Measurements from ENCODE around the gene IZUMO3.
"Not testable (repeated sequence)": the region's sequence is repeated elsewhere in the genome, so short reads cannot be mapped to it uniquely, and the experiment has no call there.

Gene IZUMO3

DNA sequence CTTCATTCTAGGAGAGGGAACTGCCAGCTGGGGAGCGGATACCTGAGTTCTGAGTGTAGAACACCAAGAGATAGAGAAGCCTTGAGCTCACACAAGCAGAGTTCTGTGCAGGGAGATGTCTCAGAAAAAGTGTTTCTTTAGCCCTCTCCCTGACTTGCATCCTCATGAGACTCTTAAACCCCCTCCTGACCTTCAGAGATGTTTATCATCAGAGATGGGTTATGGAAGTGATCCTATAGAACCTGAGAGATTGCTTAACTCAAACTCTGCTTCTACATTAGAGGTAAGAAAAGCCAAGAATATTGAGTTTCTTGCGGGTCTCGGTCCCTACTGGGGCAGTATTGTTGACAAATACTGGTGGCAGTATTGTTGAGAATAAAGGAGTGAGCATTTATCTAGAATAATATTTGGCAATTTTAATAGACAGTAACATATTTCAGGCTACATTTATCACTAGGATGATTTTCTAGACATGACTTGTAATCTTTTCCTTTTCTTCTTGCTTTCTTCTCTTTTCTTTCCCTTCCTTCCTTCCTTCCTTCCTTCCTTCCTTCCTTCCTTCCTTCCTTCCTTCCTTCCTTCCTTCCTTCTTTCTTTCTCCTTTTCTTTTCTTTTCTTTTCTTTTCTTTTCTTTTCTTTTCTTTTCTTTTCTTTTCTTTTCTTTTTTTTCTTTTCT lies at the start of gene IZUMO3:
Gene IZUMO3 (minus strand): TSS at position 51 of the 676 bp plus-strand sequence. CDS start 248 bp downstream, outside the sequence.
- H3K27ac Mint-ChIP-seq: no peak within 1 kb of the TSS
- H3K27me3 Mint-ChIP-seq (ENCODE audit: low read depth): no peaks in the 10 kb centered on the region
- H3K9me3 Mint-ChIP-seq: peaks cover 49% of the 10 kb centered on the region
- H3K4me3 Mint-ChIP-seq: no peak within 1 kb of the TSS
- no peaks in the 10 kb centered on the region for H3K36me3 Mint-ChIP-seq (ENCODE audit: low read depth)
- H3K4me1 Mint-ChIP-seq (ENCODE audit: low read depth): no peaks in the 10 kb centered on the region

DNA sequence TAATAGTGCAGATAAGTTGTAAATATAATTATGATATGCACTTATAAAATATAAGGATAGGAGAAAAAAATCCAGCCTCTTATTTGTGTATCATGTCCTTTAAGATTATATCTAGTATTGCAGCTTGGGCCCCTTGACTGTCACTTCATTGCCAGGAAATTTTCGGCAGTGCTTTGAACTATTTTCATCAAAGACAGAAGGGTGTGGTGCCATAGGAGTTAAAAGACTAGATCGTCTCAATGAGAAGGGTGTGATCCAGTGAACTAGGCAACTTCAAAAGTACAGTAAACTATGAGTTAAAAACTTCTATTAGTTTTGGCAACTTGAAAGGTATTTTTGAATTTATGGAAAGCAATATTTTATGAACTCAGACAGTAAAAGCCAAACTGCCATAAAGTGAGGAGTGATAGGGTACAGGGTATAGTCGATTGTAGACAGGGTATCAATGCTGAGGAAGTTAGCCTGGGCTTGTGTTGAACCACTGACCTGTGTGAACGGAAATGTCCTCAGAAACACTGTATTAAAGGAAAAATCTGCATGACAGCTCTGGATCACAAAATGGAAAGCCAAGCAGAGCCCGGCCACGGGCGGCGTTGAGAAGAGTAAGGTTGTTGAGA lies 48.6 kb upstream of the IZUMO3 start:
- H3K9me3 Mint-ChIP-seq: peaks cover 22% of the 10 kb centered on the region
- H3K36me3 Mint-ChIP-seq (ENCODE audit: low read depth): no peaks in the 10 kb centered on the region
- H3K27ac Mint-ChIP-seq: no peak overlapping the region
- H3K4me3 Mint-ChIP-seq: no peak overlapping the region
- H3K4me1 Mint-ChIP-seq (ENCODE audit: low read depth): no peaks in the 10 kb centered on the region
- no peaks in the 10 kb centered on the region for H3K27me3 Mint-ChIP-seq (ENCODE audit: low read depth)

DNA sequence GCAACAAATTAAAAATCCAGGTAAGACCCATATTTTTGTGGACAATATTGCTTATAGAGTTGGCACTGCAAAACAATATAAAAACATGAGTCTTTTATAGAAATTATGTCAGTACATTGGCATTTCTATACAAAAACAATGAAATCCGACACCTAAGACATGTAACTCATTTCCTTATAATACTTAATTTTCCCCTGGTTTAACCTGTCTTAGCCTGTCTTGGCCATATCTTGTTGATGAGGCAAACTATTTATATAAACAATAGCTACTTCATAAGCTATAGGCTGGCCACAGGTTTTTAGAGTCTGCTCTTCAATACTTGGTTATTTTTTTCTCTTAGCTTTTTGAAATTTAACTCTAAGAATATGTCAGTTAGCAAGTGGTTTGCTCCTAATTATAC lies 44.7 kb upstream of the IZUMO3 start:
- Mint-ChIP-seq H3K36me3 (ENCODE audit: low read depth) (no peaks in the 10 kb centered on the region), H3K4me1 (ENCODE audit: low read depth) (no peaks in the 10 kb centered on the region), H3K27me3 (ENCODE audit: low read depth) (no peaks in the 10 kb centered on the region), H3K4me3 (no peak overlapping the region), H3K9me3 (peaks cover 7% of the 10 kb centered on the region), H3K27ac (no peak overlapping the region)

DNA sequence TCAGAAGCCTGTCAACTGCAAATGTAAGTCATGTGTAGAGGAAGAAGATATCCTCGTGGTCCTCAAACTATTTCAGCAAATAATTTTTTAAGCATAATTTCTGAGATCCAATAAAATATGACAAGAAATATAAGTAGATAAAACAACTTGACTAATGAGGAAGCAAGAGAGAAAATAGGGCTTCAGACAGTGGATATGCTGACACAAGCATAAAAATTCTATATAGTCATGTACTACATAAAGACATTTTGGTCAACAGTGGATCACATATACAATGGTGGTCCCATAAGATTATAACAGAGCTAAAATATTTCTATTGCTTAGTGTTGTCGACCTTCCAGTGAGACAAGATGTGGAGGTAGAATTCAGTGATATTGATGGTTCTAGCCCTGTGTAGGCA lies 42.2 kb upstream of the IZUMO3 start:
- Mint-ChIP-seq H3K4me3 (no peak overlapping the region), H3K27me3 (ENCODE audit: low read depth) (no peaks in the 10 kb centered on the region), H3K4me1 (ENCODE audit: low read depth) (no peaks in the 10 kb centered on the region), H3K9me3 (peaks cover under 1% of the 10 kb centered on the region), H3K27ac (no peak overlapping the region), H3K36me3 (ENCODE audit: low read depth) (no peaks in the 10 kb centered on the region)

DNA sequence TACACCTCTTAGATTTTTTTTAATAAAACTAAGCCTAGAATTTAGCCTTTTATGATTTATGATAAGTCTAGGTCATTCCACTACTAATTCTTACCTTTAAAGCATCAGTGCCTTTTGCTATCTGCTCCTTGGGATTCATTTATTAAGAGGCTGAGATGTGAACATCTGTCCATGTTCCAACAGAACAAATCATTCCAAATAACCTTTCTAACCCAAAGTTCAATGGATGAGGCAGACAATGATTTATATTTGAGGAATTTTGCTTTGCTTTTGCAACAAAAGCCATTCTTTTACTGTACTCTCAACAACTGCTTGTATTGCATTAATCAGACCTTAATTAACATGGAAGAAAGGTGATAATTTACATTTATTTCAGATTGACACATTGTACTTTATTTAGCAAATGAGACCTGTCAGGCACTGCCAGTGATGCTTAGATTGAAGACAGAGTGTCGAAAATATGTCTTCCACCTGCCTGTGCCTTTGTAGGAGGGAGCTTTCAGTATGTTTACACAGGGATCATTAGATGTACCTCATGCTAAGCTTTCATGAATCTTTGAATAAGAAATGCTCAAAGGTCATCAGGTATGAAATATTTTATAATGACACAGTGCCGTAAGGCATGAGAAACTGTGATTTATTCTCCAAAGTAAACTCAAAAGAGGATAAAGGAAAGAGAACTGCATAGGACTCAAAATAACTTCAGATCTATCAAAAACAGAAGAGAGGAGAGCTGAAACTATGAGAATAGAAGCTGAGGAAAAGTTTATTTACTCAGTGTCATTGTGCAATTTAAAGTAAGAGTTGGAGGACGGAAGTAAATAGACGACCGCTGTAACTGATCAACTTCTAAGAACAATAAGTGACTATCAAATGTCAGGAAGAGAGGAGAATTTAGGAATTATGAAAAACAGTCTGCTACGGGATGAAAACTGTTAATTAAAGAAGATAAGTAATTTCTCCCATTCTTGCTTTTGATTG lies 36.7 kb upstream of the IZUMO3 start:
- H3K9me3 Mint-ChIP-seq: peaks cover 10% of the 10 kb centered on the region
- no peaks in the 10 kb centered on the region for H3K27me3 Mint-ChIP-seq (ENCODE audit: low read depth)
- no peaks in the 10 kb centered on the region for H3K4me1 Mint-ChIP-seq (ENCODE audit: low read depth)
- no peaks in the 10 kb centered on the region for H3K36me3 Mint-ChIP-seq (ENCODE audit: low read depth)
- no peak overlapping the region for H3K27ac Mint-ChIP-seq
- H3K4me3 Mint-ChIP-seq: no peak overlapping the region

- H3K4me1 Mint-ChIP-seq (ENCODE audit: low read depth): not testable (repeated sequence)
These were observed 34.3 kb upstream of the IZUMO3 start for GRCh38 chr9:24580005-24580404.

GRCh38 chr9:24572406-24572805 lies 26.7 kb upstream of the IZUMO3 start:
- Mint-ChIP-seq H3K4me3 (no peak overlapping the region), H3K4me1 (ENCODE audit: low read depth) (no peaks in the 10 kb centered on the region), H3K36me3 (ENCODE audit: low read depth) (no peaks in the 10 kb centered on the region), H3K27me3 (ENCODE audit: low read depth) (no peaks in the 10 kb centered on the region), H3K9me3 (peaks cover 13% of the 10 kb centered on the region), H3K27ac (no peak overlapping the region)

More at GRCh38 chr9:24580005-24580404, 34.3 kb upstream of the IZUMO3 start:
- H3K27me3 Mint-ChIP-seq (ENCODE audit: low read depth); H3K36me3 Mint-ChIP-seq (ENCODE audit: low read depth); H3K27ac Mint-ChIP-seq; H3K4me3 Mint-ChIP-seq: not testable (repeated sequence)
- H3K9me3 Mint-ChIP-seq: peaks cover 10% of the 10 kb centered on the region

DNA sequence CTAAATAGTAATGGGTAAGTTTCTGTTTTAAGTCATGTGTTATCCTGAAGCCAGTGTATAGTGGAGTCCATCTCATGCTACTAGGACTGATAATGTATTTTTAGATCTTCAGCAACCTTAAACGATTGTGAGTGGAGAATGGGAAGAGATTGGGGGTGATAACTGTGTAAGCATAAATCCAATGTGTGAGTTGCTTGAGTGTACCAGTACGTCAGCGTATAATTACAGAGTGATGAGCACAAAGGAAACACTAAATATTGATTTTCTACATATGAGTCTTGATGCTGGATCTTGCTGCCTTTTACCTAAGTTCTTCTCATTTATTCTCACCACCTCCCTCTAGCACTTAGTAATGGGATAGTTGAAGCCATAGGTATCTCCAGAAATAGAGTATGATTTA lies 16.3 kb upstream of the IZUMO3 start:
- Mint-ChIP-seq H3K4me1 (ENCODE audit: low read depth) (no peaks in the 10 kb centered on the region), H3K36me3 (ENCODE audit: low read depth) (no peaks in the 10 kb centered on the region), H3K9me3 (peaks cover 33% of the 10 kb centered on the region), H3K27ac (no peak overlapping the region), H3K4me3 (no peak overlapping the region), H3K27me3 (ENCODE audit: low read depth) (no peaks in the 10 kb centered on the region)

GRCh38 chr9:24553183-24553552 lies 7.5 kb upstream of the IZUMO3 start:
- Mint-ChIP-seq H3K4me1 (ENCODE audit: low read depth) (no peaks in the 10 kb centered on the region), H3K27me3 (ENCODE audit: low read depth) (no peaks in the 10 kb centered on the region), H3K27ac (no peak overlapping the region), H3K9me3 (peaks cover 29% of the 10 kb centered on the region), H3K4me3 (no peak overlapping the region), H3K36me3 (ENCODE audit: low read depth) (no peaks in the 10 kb centered on the region)

GRCh38 chr9:24552526-24553182 lies 7.0 kb upstream of the IZUMO3 start:
- Mint-ChIP-seq H3K36me3 (ENCODE audit: low read depth) (no peaks in the 10 kb centered on the region), H3K4me3 (no peak overlapping the region), H3K27me3 (ENCODE audit: low read depth) (no peaks in the 10 kb centered on the region), H3K9me3 (peaks cover 30% of the 10 kb centered on the region), H3K4me1 (ENCODE audit: low read depth) (no peaks in the 10 kb centered on the region), H3K27ac (no peak overlapping the region)

- peaks cover 49% of the 10 kb centered on the region for H3K9me3 Mint-ChIP-seq
- no peak overlapping the region for H3K27ac Mint-ChIP-seq
- no peaks in the 10 kb centered on the region for H3K4me1 Mint-ChIP-seq (ENCODE audit: low read depth)
- H3K4me3 Mint-ChIP-seq: no peak overlapping the region
- no peaks in the 10 kb centered on the region for H3K36me3 Mint-ChIP-seq (ENCODE audit: low read depth)
- H3K27me3 Mint-ChIP-seq (ENCODE audit: low read depth): no peaks in the 10 kb centered on the region
These were observed 412 bp downstream of the IZUMO3 start for GRCh38 chr9:24545285-24545684.

- no peaks in the 10 kb centered on the region for H3K36me3 Mint-ChIP-seq (ENCODE audit: low read depth)
- H3K27ac Mint-ChIP-seq: no peak overlapping the region
- no peaks in the 10 kb centered on the region for H3K27me3 Mint-ChIP-seq (ENCODE audit: low read depth)
- H3K4me3 Mint-ChIP-seq: no peak overlapping the region
- no peaks in the 10 kb centered on the region for H3K4me1 Mint-ChIP-seq (ENCODE audit: low read depth)
- H3K9me3 Mint-ChIP-seq: peaks cover 30% of the 10 kb centered on the region
These were observed 27.2 kb downstream of the IZUMO3 start for GRCh38 chr9:24518545-24518944.

DNA sequence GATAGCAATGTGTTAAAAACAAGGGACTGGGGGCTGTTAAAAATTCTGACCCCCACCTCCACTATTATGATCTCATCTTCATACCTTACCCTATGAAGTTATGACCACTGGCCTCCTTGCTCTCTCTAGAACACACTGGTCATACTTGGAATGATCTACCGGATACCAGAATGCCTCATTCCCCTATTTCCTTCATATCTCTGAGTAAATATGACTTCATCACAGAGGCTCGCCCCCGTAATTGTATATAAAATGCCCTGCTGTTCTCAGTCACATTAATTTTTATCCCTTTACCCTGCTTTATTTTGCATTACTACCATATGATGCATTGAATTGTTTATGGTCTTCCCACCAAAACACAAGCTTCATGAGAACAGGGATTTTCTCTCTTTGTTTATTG lies 29.2 kb downstream of the IZUMO3 start:
- H3K27me3 Mint-ChIP-seq (ENCODE audit: low read depth): no peaks in the 10 kb centered on the region
- H3K27ac Mint-ChIP-seq: no peak overlapping the region
- no peaks in the 10 kb centered on the region for H3K4me1 Mint-ChIP-seq (ENCODE audit: low read depth)
- no peak overlapping the region for H3K4me3 Mint-ChIP-seq
- H3K9me3 Mint-ChIP-seq: peaks cover 27% of the 10 kb centered on the region
- H3K36me3 Mint-ChIP-seq (ENCODE audit: low read depth): no peaks in the 10 kb centered on the region

GRCh38 chr9:24509850-24510249 lies 35.8 kb downstream of the IZUMO3 start:
- H3K9me3 Mint-ChIP-seq: peaks cover 30% of the 10 kb centered on the region
- no peaks in the 10 kb centered on the region for H3K27me3 Mint-ChIP-seq (ENCODE audit: low read depth)
- no peaks in the 10 kb centered on the region for H3K4me1 Mint-ChIP-seq (ENCODE audit: low read depth)
- no peak overlapping the region for H3K4me3 Mint-ChIP-seq
- no peaks in the 10 kb centered on the region for H3K36me3 Mint-ChIP-seq (ENCODE audit: low read depth)
- H3K27ac Mint-ChIP-seq: no peak overlapping the region
